Breast epithelium (tissue), 4 donors: ENCODE measurements around the gene CNTNAP1. TPM values are rescaled to one million over a fixed set of nuclear protein-coding genes. Genes with fewer than 3 reads are reported as not detected.
"Not testable (repeated sequence)": the region's sequence is repeated elsewhere in the genome, so short reads cannot be mapped to it uniquely, and the experiment has no call there.

ENCODE experiments used
- DNase-seq, 2 donors: peaks; one replicate each; pipeline ENCODE4 v3.0.0-alpha.2; 2019; ENCODE audit warnings: low spot score in 2 of 2
- H3K27ac ChIP-seq, 2 donors: fragments of 200-600 bp; sonication (generic) in 1 of 2; one replicate each; pipeline ENCODE4 v1.5.1; 2016 to 2019; ENCODE audit warnings: mild to moderate bottlenecking in 1 of 2
- H3K27me3 ChIP-seq, 2 donors: fragments of 200-600 bp; sonication (generic) in 1 of 2; one replicate each; pipeline versions ENCODE4 v1.5.1 to v1.6.0; 2017 to 2019; ENCODE audit warnings: control low read depth in 1 of 2, mild to moderate bottlenecking in 1 of 2
- H3K36me3 ChIP-seq: fragments of 200-600 bp; one replicate; pipeline ENCODE4 v1.5.1; 2019
- H3K4me1 ChIP-seq, 2 donors: fragments of 200-600 bp; sonication (generic); one replicate each; pipeline ENCODE4 v1.5.1; 2016 to 2019; ENCODE audit warnings: control low read depth in 1 of 2
- H3K4me3 ChIP-seq, 3 donors: fragments of 200-600 bp; sonication (generic); 1 replicate in 2 of 3; 2 replicates in 1 of 3; pipeline ENCODE4 v1.5.1; 2016 to 2019; ENCODE audit warnings: mild to moderate bottlenecking in 3 of 3, moderate library complexity in 2 of 3
- H3K9me3 ChIP-seq, 2 donors: fragments of 200-600 bp; sonication (generic) in 1 of 2; one replicate each; pipeline ENCODE4 v1.5.1; 2016 to 2019; ENCODE audit warnings: control low read depth in 1 of 2
- CTCF ChIP-seq, 3 donors: fragments of 450-650 bp; IDR thresholded peaks; one replicate each; pipeline ENCODE4 v1.5.1; 2016 to 2017; ENCODE audit warnings: antibody characterized with exemption in 3 of 3, mild to moderate bottlenecking in 3 of 3, moderate library complexity in 3 of 3
- POLR2A ChIP-seq: fragments of 450-650 bp; IDR thresholded peaks from one replicate; pipeline ENCODE4 v1.6.1; 2016; ENCODE audit warnings: antibody characterized with exemption, mild to moderate bottlenecking, moderate library complexity
- POLR2AphosphoS5 ChIP-seq, 3 donors: sonication (generic); formaldehyde crosslinking; IDR thresholded peaks; one replicate each; pipeline ENCODE4 v1.6.1; 2017; ENCODE audit warnings: antibody characterized with exemption in 3 of 3
- intact Hi-C: fragments of 100-400 bp; cut with DNase I; formaldehyde crosslinking; loops from one replicate; pipeline ENCODE4 v1.15.1; 2023; ENCODE audit warnings: low total_unique reads
- total RNA-seq, 3 donors: library from RNA; depleted of rRNA; stranded (reverse); fragments of >200 nt; gene quantifications; one replicate each; pipeline ENCODE4 v1.1.0, GENCODE V29; 2016

The CNTNAP1 gene
- total RNA-seq, 3 donors from 2014 or later, result 1.8 to 4.9 (median 3.7) TPM

- Histone ChIP-seq H3K27me3 (no peaks in the 10 kb centered on the region), H3K4me1 (peaks cover 3 to 4% of the 10 kb centered on the region in 2 donors), H3K27ac (peak overlapping the region in 1 of 2 donors; percentile 41), H3K36me3 (no peaks in the 10 kb centered on the region), H3K9me3 (no peaks in the 10 kb centered on the region), H3K4me3 (no peak overlapping the region)
- no peak for TF ChIP-seq POLR2AphosphoS5 (IDR thresholded peaks at IDR 0.05)
- TF ChIP-seq CTCF (IDR thresholded peaks at IDR 0.05), result no peak
- no peak for TF ChIP-seq POLR2A
- no peak for DNase-seq
- intact Hi-C loops, result no loop called here
These were observed 58.4 kb downstream of the CNTNAP1 start for GRCh38 chr17:42740699-42741098.

- H3K36me3 ChIP-seq, DNase-seq, H3K9me3 ChIP-seq, H3K27ac ChIP-seq, H3K4me3 ChIP-seq, H3K27me3 ChIP-seq, intact Hi-C loops, H3K4me1 ChIP-seq: not testable (repeated sequence)
These were observed 60.6 kb downstream of the CNTNAP1 start for GRCh38 chr17:42742916-42743315.

- no peaks in the 10 kb centered on the region for H3K36me3 ChIP-seq
- intact Hi-C loops, result no loop called here
- peaks cover 3 to 4% of the 10 kb centered on the region in 2 donors for H3K4me1 ChIP-seq
- no peaks in the 10 kb centered on the region for H3K27me3 ChIP-seq
- no peak for DNase-seq
- H3K27ac ChIP-seq, result peak overlapping the region; percentile 96 to 97
- H3K9me3 ChIP-seq, result no peaks in the 10 kb centered on the region
- TF ChIP-seq CTCF (IDR thresholded peaks at IDR 0.05), result no peak
- peak overlapping the region; percentile 64 to 81 (median 79) for H3K4me3 ChIP-seq
These were observed 61.4 kb downstream of the CNTNAP1 start for GRCh38 chr17:42743595-42744282.

- peak overlapping the region; percentile 96 to 97 for H3K27ac ChIP-seq
- H3K9me3 ChIP-seq, result no peaks in the 10 kb centered on the region
- DNase-seq, result peak; percentile 68 to 81
- no peak for TF ChIP-seq CTCF (IDR thresholded peaks at IDR 0.05)
- peak overlapping the region; percentile 64 to 81 (median 79) for H3K4me3 ChIP-seq
- peaks cover 3 to 4% of the 10 kb centered on the region in 2 donors for H3K4me1 ChIP-seq
- no peaks in the 10 kb centered on the region for H3K27me3 ChIP-seq
- intact Hi-C loops, result no loop called here
- no peaks in the 10 kb centered on the region for H3K36me3 ChIP-seq
These were observed 62.0 kb downstream of the CNTNAP1 start for GRCh38 chr17:42744283-42744805.

GRCh38 chr17:42744806-42745617 lies 62.7 kb downstream of the CNTNAP1 start, which contains the start of gene EZH1:
Gene EZH1 (minus strand): TSS chr17:42745040. CDS start chr17:42728941, 16,099 bp downstream.
- H3K36me3 ChIP-seq, result no peaks in the 10 kb centered on the region
- intact Hi-C loops, result no loop called here
- H3K4me3 ChIP-seq, result peak within 1 kb of the TSS; percentile 64 to 81 (median 79)
- peak; percentile 84 to 91 for DNase-seq
- peak within 1 kb of the TSS; percentile 96 to 97 for H3K27ac ChIP-seq
- TF ChIP-seq CTCF (IDR thresholded peaks at IDR 0.05), result peak in 2 of 3 donors; percentile 32 to 42
- TF ChIP-seq POLR2AphosphoS5 (IDR thresholded peaks at IDR 0.05), result peak; percentile 82 to 96 (median 93)
- peak; percentile 86 for TF ChIP-seq POLR2A
- no peaks in the 10 kb centered on the region for H3K27me3 ChIP-seq
- H3K9me3 ChIP-seq, result no peaks in the 10 kb centered on the region
- peaks cover 3 to 4% of the 10 kb centered on the region in 2 donors for H3K4me1 ChIP-seq
